GM23338 (cell line): ENCODE data around the gene PIK3C2G. TPM values are rescaled to one million over a fixed set of nuclear protein-coding genes. Genes with fewer than 3 reads are reported as not detected.

Experiments
- ATAC-seq: fragments of 200-7000 bp; cut with Tn5 transposase; 3 replicates; pipeline ENCODE4 v1.9.1; 2020
- DNase-seq: peaks from one replicate; pipeline ENCODE4 v3.0.0-alpha.2; 2015; ENCODE audit warnings: low spot score
- H2AFZ ChIP-seq: fragments of 200-600 bp; sonication (generic); 2 replicates; pipeline ENCODE4 v1.8.0; 2016; ENCODE audit warnings: antibody characterized with exemption, mild to moderate bottlenecking, moderate library complexity
- H3F3A ChIP-seq: fragments of 200-600 bp; sonication (generic); replicated peaks from 2 replicates; pipeline ENCODE4 v1.8.0; 2017; ENCODE audit warnings: antibody characterized with exemption, mixed run types, low read depth
- H3K27ac ChIP-seq: fragments of 200-600 bp; sonication (generic); 2 replicates; pipeline ENCODE4 v1.6.1; 2016; ENCODE audit warnings: low read depth
- H3K27me3 ChIP-seq: fragments of 200-600 bp; sonication (generic); 2 replicates; pipeline ENCODE4 v1.8.0; 2016; ENCODE audit warnings: mild to moderate bottlenecking, mixed run types, moderate library complexity; ENCODE audit not compliant: insufficient read depth
- H3K36me3 ChIP-seq: fragments of 200-600 bp; sonication (generic); 2 replicates; pipeline ENCODE4 v1.8.0; 2016; ENCODE audit warnings: mild to moderate bottlenecking; ENCODE audit not compliant: insufficient read depth
- H3K4me1 ChIP-seq: fragments of 200-600 bp; sonication (generic); 2 replicates; pipeline ENCODE4 v1.8.0; 2016; ENCODE audit warnings: mild to moderate bottlenecking, moderate library complexity; ENCODE audit not compliant: insufficient read depth
- H3K4me2 ChIP-seq: fragments of 200-600 bp; sonication (generic); 2 replicates; pipeline ENCODE4 v1.7.1; 2017; ENCODE audit warnings: mixed run types
- H3K4me3 ChIP-seq: fragments of 200-600 bp; sonication (generic); 2 replicates; pipeline ENCODE4 v1.6.1; 2016; ENCODE audit warnings: mixed run types
- H3K79me2 ChIP-seq: fragments of 200-600 bp; sonication (generic); replicated peaks from 2 replicates; pipeline ENCODE4 v1.8.0; 2017; ENCODE audit warnings: mild to moderate bottlenecking; ENCODE audit not compliant: insufficient read depth
- H3K9me2 ChIP-seq: fragments of 200-600 bp; sonication (generic); 2 replicates; pipeline ENCODE4 v1.8.0; 2017; ENCODE audit not compliant: insufficient read depth
- H4K20me1 ChIP-seq: fragments of 200-600 bp; sonication (generic); replicated peaks from 2 replicates; pipeline ENCODE4 v1.8.0; 2017; ENCODE audit warnings: mild to moderate bottlenecking; ENCODE audit not compliant: insufficient read depth
- H3K27ac Mint-ChIP-seq: 2 replicates; pipeline ENCODE4 v1.8.0; 2020; ENCODE audit warnings: inconsistent platforms, mild to moderate bottlenecking, moderate library complexity, mixed read lengths
- H3K27me3 Mint-ChIP-seq: 3 replicates; pipeline ENCODE4 v1.8.0; 2022; ENCODE audit warnings: low read depth, mild to moderate bottlenecking, moderate library complexity, mixed read lengths, inconsistent platforms; ENCODE audit not compliant: insufficient read depth, poor library complexity
- H3K36me3 Mint-ChIP-seq: 3 replicates; pipeline ENCODE4 v1.8.0; 2021; ENCODE audit warnings: low read depth, mild to moderate bottlenecking, inconsistent platforms, moderate library complexity, mixed read lengths
- H3K4me1 Mint-ChIP-seq: 3 replicates; pipeline ENCODE4 v1.8.0; 2020; ENCODE audit warnings: mild to moderate bottlenecking, inconsistent platforms, mixed read lengths
- H3K4me3 Mint-ChIP-seq: 3 replicates; pipeline ENCODE4 v1.8.0; 2021; ENCODE audit warnings: moderate library complexity, mild to moderate bottlenecking, inconsistent platforms, mixed read lengths
- H3K9me3 Mint-ChIP-seq: 3 replicates; pipeline ENCODE4 v1.8.0; 2020; ENCODE audit warnings: moderate library complexity, mild to moderate bottlenecking, inconsistent platforms, mixed read lengths
- CREB1 ChIP-seq: fragments of 250-450 bp; sonication (Bioruptor Pico); IDR thresholded peaks from 2 replicates; pipeline ENCODE4 v1.5.0; 2020; ENCODE audit warnings: low read depth, mild to moderate bottlenecking, moderate library complexity
- ETS1 ChIP-seq: IDR thresholded peaks from 2 replicates; pipeline ENCODE4 v1.6.1; 2016; ENCODE audit warnings: antibody characterized with exemption
- JUNB ChIP-seq: IDR thresholded peaks from one replicate; pipeline ENCODE4 v1.6.1; 2016; ENCODE audit warnings: antibody characterized with exemption; ENCODE audit not compliant: unreplicated experiment
- NANOG ChIP-seq: IDR thresholded peaks from 2 replicates; pipeline ENCODE4 v1.6.1; 2016; ENCODE audit warnings: antibody characterized with exemption, borderline replicate concordance
- STAT1 ChIP-seq: IDR thresholded peaks from one replicate; pipeline ENCODE4 v1.6.1; 2016; ENCODE audit warnings: antibody characterized with exemption; ENCODE audit not compliant: unreplicated experiment
- ZNF114 ChIP-seq: fragments of 250-450 bp; sonication (Bioruptor Pico); IDR thresholded peaks from 2 replicates; pipeline ENCODE4 v1.5.0; 2020; ENCODE audit warnings: mild to moderate bottlenecking, moderate library complexity
- polyA plus RNA-seq: library from polyadenylated mRNA; unstranded; fragments of >200 nt; fragmentation: Nextera tagmentation; extraction: Ambion mirVana; gene quantifications from 2 replicates; pipeline ENCODE4 v1.2.1, GENCODE V29; 2016
- total RNA-seq: library from RNA; depleted of rRNA; stranded (reverse); fragments of >200 nt; shearing (Covaris generic); gene quantifications from 2 replicates; pipeline ENCODE4 v1.2.3, GENCODE V29; 2014

The PIK3C2G gene
- total and polyA plus RNA-seq, 2 experiments from 2014 or later = not detected

- no peaks in the 10 kb centered on the region for H3K27me3 ChIP-seq
- Mint-ChIP-seq H3K9me3 (no peaks in the 10 kb centered on the region), H3K4me1 (peaks cover 15% of the 10 kb centered on the region), H3K4me3 (no peak overlapping the region), H3K27me3 (no peaks in the 10 kb centered on the region), H3K27ac (no peak overlapping the region), H3K36me3 (no peaks in the 10 kb centered on the region)
- no peaks in the 10 kb centered on the region for H3F3A ChIP-seq
- TF ChIP-seq STAT1 = no peak
- H3K79me2 ChIP-seq = no peaks in the 10 kb centered on the region
- no peak overlapping the region for H2AFZ ChIP-seq
- 0 out of 2 replicates have a peak, but pooled peaks cover 4% of the 10 kb centered on the region for H3K9me2 ChIP-seq
- H4K20me1 ChIP-seq = no peaks in the 10 kb centered on the region
- H3K4me1 ChIP-seq = peaks cover 18% of the 10 kb centered on the region; the same call in 1 of the 2 replicates
- H3K4me3 ChIP-seq = no peak overlapping the region
- DNase-seq (no peak), ATAC-seq (no peak)
- no peak overlapping the region for H3K4me2 ChIP-seq
- no peak overlapping the region for H3K27ac ChIP-seq
- H3K36me3 ChIP-seq = no peaks in the 10 kb centered on the region
Observed at GRCh38 chr12:18427520-18427919, 166.2 kb downstream of the PIK3C2G start.

- Mint-ChIP-seq H3K4me1 (peaks cover 15% of the 10 kb centered on the region), H3K27ac (no peak overlapping the region), H3K4me3 (no peak overlapping the region), H3K27me3 (no peaks in the 10 kb centered on the region), H3K36me3 (no peaks in the 10 kb centered on the region), H3K9me3 (no peaks in the 10 kb centered on the region)
- no peaks in the 10 kb centered on the region for H3F3A ChIP-seq
- H3K4me3 ChIP-seq = no peak overlapping the region
- no peaks in the 10 kb centered on the region for H3K36me3 ChIP-seq
- no peaks in the 10 kb centered on the region for H3K79me2 ChIP-seq
- no peaks in the 10 kb centered on the region for H3K27me3 ChIP-seq
- TF ChIP-seq CREB1 (CRISPR knock-in tag) = no peak
- TF ChIP-seq ETS1 = no peak
- TF ChIP-seq ZNF114 (CRISPR knock-in tag) = no peak
- TF ChIP-seq JUNB = no peak
- ATAC-seq (no peak), DNase-seq (no peak)
- H3K9me2 ChIP-seq = 0 out of 2 replicates have a peak, but pooled peaks cover 4% of the 10 kb centered on the region
- no peak overlapping the region for H3K27ac ChIP-seq
- no peaks in the 10 kb centered on the region for H4K20me1 ChIP-seq
- peaks cover 18% of the 10 kb centered on the region; the same call in 1 of the 2 replicates for H3K4me1 ChIP-seq
- H3K4me2 ChIP-seq = no peak overlapping the region
- peak overlapping the region; percentile 70 for H2AFZ ChIP-seq
Observed at GRCh38 chr12:18428416-18428815, 167.1 kb downstream of the PIK3C2G start.

GRCh38 chr12:18429366-18429765 lies 168.0 kb downstream of the PIK3C2G start:
- no peaks in the 10 kb centered on the region for H3K36me3 ChIP-seq
- ATAC-seq (no peak), DNase-seq (no peak)
- no peaks in the 10 kb centered on the region for H3K27me3 ChIP-seq
- no peak overlapping the region for H3K27ac ChIP-seq
- no peak overlapping the region for H3K27ac Mint-ChIP-seq
- H3K4me3 ChIP-seq = no peak overlapping the region
- H4K20me1 ChIP-seq = no peaks in the 10 kb centered on the region
- TF ChIP-seq NANOG (no peak), STAT1 (no peak)
- no peaks in the 10 kb centered on the region for H3K79me2 ChIP-seq
- H2AFZ ChIP-seq = no peak overlapping the region
- no peaks in the 10 kb centered on the region for H3K27me3 Mint-ChIP-seq
- H3K4me2 ChIP-seq = no peak overlapping the region
- H3K4me3 Mint-ChIP-seq = no peak overlapping the region
- H3K4me1 ChIP-seq = peaks cover 18% of the 10 kb centered on the region; the same call in 1 of the 2 replicates
- peaks cover 15% of the 10 kb centered on the region for H3K4me1 Mint-ChIP-seq
- 0 out of 2 replicates have a peak, but pooled peaks cover 4% of the 10 kb centered on the region for H3K9me2 ChIP-seq
- H3K9me3 Mint-ChIP-seq = no peaks in the 10 kb centered on the region
- no peaks in the 10 kb centered on the region for H3K36me3 Mint-ChIP-seq
- no peaks in the 10 kb centered on the region for H3F3A ChIP-seq
